ENCODE data around the gene MAGEA11. TPM values are rescaled to one million over a fixed set of nuclear protein-coding genes. Genes with fewer than 3 reads are reported as not detected.
"Not testable (repeated sequence)": the region's sequence is repeated elsewhere in the genome, so short reads cannot be mapped to it uniquely, and the experiment has no call there.

Gene MAGEA11
- total RNA-seq, 1 donor from 2014 or later = not detected

GRCh38 chrX:149717803-149718202 lies 5.9 kb downstream of the MAGEA11 start:
- DNase-seq (ENCODE audit: low spot score) = no peak

DNA sequence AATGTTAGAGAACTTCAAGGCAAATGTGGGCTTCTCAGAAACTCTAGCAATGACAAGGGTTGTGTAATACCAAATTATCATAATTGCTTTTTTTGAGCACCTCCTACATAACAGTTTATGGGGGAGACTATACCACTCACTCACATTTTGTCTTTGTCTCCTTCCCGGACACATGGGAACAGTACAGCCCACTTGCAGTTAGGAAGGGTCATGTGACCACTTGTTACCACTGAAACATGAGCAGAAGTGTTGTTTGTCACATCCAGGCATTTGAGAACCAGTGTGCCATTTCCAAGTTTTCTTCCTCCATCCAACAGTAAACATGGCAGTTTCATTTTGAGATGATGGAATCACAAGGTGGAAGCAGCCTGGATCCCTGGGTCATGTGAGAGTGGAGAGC lies 6.9 kb downstream of the MAGEA11 start:
- no peak for DNase-seq (ENCODE audit: low spot score)

- DNase-seq (ENCODE audit: low spot score) = peak; percentile 64
These were observed 8.3 kb downstream of the MAGEA11 start for GRCh38 chrX:149720021-149720689.

DNA sequence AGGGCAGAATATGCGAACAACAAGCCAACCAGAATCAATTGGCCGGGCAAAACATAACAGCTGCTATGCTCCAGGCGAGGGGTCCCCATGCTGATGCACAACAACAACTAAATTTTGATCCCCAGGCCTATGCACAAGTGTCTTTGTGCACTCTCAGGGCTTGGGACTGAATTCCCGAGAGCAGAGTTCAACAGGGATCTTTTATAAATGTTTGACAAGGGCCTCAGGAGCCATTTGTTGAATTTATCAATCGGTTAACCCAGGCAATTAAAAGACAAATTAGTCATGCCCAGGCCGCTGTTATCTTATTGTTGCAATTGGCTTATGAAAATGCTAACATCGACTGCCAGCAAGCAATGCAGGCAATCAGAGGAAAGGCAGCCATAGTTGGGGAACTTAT lies 9.4 kb downstream of the MAGEA11 start:
- not testable (repeated sequence) for DNase-seq (ENCODE audit: low spot score)

GRCh38 chrX:149721778-149722177 lies 9.9 kb downstream of the MAGEA11 start:
- DNase-seq (ENCODE audit: low spot score) = no peak

DNA sequence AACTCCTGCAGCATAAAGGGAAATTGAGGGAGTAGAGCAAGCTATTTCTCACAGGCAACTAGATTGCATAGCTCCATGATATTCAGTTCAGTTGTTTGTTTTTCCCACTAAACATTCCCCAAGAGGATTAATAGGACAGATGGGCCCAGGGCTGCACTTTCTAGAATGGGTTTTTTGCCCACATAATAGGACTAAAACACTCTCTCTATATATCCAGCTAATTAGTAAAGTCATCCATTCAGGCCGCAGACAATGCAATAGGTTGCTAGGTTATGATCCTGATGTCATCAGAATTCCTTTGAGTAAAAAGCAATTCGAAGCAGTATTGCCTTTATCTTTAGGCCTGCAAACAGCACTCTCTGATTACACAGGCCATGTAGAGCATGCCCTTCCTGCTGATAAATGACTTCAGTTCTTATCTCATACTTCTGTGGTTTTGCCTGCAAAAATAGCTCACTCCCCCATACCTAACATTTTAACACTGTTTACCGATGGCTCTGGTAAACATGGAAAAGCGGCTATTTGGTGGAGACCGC lies 11.8 kb downstream of the MAGEA11 start:
- DNase-seq (ENCODE audit: low spot score) = not testable (repeated sequence)

DNA sequence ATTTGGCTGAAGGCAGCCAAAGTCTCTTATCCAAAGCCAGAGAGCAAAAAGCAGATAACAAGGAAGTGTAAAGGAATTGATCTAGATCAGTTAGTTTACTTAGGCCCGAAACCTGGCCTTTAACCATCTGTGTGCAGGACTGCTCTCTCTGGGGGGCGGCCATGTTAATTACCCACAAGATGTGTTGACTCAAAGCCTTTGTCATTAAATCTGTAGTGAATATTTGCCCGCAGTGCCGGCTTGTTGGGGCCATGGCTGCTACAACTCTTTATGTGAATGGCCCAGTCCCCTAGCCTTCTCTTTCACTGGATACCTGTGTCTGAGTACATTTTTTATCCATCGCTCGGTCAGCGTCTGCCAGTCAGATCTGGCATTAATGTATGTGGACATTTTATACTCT lies 15.4 kb downstream of the MAGEA11 start:
- not testable (repeated sequence) for DNase-seq (ENCODE audit: low spot score)

GRCh38 chrX:149742269-149742668 lies 30.4 kb downstream of the MAGEA11 start:
- not testable (repeated sequence) for DNase-seq (ENCODE audit: low spot score)

DNA sequence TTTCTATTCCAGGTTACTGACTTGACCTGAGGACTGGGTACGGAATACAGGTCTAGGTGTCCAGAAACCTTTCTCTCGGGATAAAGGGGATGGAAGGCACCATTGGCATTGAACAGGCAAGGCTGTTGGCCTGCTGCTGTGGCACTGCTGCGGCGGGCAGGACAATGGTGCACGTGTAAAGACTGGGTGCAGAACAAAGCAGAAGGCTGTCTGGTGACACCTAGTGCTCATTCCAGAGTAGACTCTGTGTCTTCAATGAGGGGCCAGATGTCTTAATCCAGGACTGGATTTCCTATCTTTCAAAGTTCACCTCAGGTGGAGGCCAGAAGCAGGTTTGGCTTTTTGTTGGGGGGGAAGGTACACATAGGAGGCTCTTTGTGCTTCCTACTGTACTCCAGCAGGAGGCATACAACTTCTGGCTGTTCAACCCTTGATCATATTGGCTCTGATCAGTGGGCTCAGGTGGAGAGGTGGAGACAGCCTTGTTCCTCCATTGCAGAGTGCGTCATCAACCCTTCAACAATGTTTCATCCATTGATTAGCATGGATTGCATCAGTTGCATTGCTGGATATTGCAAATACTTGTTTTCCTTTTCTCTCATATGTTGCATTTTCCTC lies 34.6 kb downstream of the MAGEA11 start:
- not testable (repeated sequence) for DNase-seq (ENCODE audit: low spot score)

- no peak for DNase-seq (ENCODE audit: low spot score)
These were observed 45.6 kb downstream of the MAGEA11 start for GRCh38 chrX:149757206-149758067.

DNA sequence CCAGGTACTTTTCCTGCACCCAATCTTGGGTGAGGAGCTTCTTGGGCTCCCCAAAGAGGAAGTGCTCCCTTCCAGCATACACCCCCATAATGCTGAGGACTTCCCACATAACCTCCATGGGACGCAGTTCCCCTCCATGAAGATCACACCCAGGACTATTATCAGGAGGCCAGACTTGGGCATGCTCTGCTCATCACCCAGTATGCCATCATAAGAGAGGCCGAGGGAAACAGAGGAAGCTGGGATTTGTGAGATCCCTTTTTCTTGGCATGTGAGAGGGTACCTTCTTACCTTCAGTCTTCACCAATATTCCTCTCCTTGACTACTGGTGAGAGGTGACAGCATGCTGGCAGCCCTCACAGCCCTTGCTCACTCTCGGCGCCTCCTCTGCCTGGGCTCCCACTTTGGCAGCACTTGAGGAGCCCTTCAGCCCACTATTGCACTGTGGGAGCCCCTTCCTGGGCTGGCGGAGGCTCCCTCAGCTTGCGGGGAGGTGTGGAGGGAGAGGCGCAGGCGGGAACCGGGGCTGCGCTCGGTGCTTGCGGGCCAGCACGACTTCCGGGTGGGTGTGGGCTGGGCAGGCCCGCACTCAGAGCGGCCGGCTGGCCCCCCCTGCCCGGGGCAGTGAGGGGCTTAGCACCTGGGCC lies 46.3 kb downstream of the MAGEA11 start:
- DNase-seq (ENCODE audit: low spot score) = no peak

DNA sequence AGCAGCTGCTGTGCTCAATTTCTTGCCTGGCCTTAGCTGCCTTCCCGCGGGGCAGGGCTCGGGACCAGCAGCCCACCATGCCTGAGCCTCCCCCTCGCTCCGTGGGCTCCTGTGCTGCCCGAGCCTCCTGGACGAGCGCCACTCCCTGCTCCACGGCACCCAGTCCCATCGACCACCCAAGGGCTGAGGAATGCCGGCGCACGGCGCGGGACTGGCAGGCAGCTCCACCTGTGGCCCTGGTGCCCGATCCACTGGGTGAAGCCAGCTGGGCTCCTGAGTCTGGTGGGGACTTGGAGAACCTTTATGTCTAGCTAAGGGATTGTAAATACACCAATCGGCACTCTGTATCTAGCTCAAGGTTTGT lies 46.8 kb downstream of the MAGEA11 start:
- DNase-seq (ENCODE audit: low spot score) = not testable (repeated sequence)

- DNase-seq (ENCODE audit: low spot score) = no peak
These were observed 48.0 kb downstream of the MAGEA11 start for GRCh38 chrX:149759824-149760223.

DNA sequence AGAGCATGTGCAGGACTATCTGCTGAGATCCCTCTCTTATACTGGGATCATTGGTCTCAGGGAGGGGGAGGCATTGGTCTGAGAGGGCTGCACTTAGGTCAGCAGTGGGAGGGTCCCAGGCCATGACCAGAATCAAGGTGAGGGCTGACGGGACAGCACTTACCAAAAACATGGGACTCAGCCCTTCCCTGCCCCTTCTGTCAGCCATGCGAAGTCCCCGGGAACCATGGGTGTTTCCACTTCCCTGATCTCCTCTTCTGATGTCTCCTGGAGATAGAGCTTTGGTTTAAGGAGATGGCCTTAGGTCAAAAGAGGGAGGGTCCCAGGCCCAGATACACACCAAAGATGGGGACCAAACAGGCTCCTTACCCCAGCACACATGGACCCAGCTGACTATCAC lies 49.1 kb downstream of the MAGEA11 start:
- no peak for DNase-seq (ENCODE audit: low spot score)

DNA sequence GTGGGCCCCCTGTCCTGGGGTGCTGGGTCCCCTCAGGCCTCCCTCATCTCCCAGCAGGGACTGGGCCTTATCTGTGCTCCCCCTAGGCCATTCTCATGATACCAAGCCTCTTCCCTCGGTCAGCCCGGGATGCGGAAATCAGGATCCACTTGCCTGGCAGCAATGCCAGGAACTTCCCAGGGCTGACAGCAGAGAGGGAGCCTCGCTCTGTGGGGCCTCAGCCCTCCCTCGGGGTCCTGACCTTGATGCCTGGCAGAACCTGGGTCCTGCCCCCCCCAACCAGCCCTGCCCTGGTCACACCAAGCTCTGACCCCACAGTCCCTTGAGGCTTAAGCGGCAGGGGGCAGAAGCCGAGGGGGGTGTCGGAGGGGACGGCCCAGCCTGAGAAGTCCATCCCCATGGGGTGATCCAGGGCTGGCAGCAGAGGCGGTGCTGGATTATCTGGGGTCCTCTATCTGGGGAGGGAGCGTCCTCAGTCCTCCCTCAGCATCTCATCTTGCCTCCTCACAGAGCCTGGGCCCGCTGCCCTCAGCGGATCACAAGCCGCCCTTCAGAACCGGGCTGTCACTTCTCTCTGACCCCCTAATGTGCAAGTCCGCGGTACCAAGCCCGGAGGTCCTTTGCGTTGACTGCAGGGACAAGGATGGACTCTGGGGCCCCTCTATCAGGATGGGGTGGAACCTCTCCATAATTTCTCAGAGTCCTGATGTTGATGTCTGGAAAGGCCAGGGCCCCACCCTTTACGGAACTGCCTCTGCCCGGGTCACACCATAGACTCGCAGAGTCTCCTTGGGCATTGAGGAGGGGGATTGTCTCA lies 50.2 kb downstream of the MAGEA11 start:
- not testable (repeated sequence) for DNase-seq (ENCODE audit: low spot score)

GRCh38 chrX:149762696-149763614 lies 51.1 kb downstream of the MAGEA11 start:
- DNase-seq (ENCODE audit: low spot score) = no peak

All from mucosa of gallbladder (tissue), 1 donor.